Hindlimb muscle (tissue), 1 donor: ENCODE data around the gene ZFP14. TPM values are rescaled to one million over a fixed set of nuclear protein-coding genes. Genes with fewer than 3 reads are reported as not detected.
A peak's percentile ranks its signal among the peaks of the same experiment; 100 is the strongest.

ENCODE experiments used
- DNase-seq: peaks from one replicate; pipeline ENCODE4 v3.0.0-alpha.2; 2013
- polyA plus RNA-seq: library from polyadenylated mRNA; unstranded; fragments of 120-200 nt; gene quantifications from one replicate; pipeline ENCODE4 v1.2.1, GENCODE V29; 2013; ENCODE audit not compliant: insufficient read length

The ZFP14 gene
- 5.2 TPM for polyA plus RNA-seq

DNA sequence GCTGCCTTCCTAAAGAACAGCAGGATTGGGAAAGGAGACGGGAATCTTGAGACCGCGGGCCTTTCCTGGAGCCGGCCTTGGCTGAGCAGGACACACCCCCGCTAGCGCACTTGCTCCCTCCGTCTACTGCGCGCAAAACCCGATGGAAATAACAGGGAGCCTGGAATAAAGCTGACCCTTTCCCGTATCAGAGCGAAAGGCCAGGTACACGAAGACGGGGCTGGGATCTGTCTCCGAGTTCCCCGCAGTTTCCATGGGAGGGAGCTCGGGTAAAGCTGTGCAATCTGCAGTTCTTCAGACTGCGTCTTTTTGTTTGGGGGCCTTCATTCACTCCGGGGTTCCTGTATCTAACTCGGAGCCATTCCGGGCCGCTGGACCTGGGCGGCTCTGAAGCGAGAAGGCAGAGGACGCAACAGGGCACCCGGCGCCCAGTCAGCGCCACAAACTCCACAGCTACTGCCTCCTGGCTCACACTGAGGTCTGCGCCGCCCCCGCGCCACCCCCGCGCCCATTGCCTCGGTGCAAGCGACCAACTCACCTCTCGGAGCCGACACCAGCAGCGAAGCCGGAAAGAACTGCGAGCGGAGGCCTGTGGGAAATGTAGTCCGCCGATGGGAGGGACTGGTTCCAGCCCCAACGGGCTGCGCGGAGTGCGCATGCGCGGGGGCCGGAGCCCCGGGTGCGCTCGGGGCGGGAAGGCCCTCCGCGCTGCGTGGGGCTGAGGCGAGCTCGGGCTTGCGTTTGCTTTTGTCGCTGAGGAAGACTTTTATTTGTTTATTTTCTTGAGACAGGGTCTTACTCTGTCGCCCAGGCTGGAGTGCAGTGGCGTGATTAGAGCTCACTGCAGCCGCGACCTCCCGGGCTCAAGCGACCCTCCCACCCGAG is at the start of gene ZFP14:
TSS of gene ZFP14 (minus strand) at position 577 of the 885 bp plus-strand sequence. CDS start 11,309 bp downstream, outside the sequence.
- DNase-seq = peak; percentile 94

DNA sequence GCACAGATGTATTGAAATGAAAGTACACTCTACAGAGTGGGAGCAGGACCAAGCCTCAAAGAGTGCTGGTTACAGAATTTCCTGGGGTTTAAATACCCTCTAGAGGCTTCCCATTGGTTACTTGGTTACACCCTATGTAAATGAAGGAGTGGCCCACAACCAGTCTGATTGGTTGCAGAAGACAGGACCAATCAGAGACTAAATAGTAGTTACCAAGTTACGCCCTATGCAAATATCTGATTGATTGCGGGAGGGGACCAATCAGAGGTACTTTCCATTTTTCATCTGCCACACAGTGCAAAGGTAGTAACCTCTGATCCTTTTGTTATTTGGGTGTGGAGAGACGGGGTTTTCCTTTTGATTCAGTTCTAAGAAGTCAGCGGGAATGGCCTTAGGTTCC is 44.9 kb upstream of the ZFP14 start:
- no peak for DNase-seq

DNA sequence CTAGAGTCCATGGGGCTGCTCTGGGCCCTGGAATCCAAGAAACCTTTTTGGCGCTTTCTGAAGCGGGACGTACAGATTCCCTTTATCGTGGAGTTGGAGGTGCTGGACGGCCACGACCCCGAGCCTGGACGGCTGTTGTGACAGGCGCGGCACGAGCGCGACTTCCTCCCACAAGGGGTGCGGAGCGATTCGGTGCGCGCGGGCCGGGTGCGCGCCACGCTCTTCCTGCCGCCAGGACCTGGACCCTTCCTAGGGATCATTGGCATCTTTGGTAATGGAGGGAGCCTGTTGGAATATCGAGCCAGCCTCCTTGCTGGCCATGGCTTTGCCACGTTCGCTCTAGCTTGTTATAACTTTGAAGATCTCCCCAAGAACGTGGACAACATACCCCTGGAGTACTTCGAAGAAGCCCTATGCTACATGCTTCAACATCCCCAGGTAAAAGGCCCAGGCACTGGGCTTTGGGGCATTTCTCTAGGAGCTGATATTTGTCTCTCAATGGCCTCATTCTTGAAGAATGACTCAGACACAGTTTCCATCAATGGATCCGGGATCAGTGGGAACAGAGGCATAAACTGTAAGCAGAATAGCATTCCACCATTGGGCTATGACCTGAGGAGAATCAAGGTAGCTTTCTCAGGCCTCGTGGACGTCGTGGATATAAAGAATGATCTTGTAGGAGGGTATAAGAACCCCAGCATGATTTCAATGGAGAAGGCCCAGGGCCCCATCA is 42.9 kb upstream of the ZFP14 start:
- DNase-seq = no peak

DNA sequence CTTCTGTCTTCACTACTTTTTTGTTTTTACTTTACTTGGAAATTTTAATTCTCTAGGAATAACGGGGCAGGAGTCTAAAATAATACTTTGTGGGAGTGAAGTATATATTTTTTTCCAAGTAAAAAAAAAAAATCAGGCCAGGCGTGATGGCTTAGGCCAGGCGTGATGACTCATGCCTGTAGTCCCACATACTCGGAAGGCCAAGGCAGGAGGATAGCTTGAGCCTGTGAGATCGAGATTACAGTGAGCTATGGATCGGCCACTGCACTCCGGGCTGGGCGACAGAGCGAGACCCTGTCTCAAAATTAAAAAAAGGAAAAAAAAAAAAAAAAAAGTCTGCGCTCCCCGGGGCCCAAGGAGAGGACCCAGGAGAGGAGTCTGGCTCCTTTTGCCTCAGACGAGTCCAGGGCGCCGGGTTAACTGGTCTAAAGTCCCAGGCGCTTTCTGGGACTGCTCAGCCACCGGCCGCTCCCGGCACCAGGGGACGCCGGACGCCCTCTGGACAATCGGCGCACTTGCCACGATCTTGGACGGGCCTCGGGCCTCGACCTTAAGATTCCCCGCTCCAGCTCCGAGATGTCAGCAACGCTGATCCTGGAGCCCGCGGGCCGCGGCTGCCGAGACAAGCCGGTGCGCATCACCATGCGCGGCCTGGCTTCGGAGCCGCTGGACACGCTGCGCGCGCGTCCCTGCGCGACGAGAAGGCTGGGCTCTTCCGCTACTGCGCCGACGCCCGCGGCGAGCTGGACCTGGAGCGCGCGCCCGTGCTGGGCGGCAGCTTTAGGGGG is 42.2 kb upstream of the ZFP14 start:
- peak; percentile 59 for DNase-seq

DNA sequence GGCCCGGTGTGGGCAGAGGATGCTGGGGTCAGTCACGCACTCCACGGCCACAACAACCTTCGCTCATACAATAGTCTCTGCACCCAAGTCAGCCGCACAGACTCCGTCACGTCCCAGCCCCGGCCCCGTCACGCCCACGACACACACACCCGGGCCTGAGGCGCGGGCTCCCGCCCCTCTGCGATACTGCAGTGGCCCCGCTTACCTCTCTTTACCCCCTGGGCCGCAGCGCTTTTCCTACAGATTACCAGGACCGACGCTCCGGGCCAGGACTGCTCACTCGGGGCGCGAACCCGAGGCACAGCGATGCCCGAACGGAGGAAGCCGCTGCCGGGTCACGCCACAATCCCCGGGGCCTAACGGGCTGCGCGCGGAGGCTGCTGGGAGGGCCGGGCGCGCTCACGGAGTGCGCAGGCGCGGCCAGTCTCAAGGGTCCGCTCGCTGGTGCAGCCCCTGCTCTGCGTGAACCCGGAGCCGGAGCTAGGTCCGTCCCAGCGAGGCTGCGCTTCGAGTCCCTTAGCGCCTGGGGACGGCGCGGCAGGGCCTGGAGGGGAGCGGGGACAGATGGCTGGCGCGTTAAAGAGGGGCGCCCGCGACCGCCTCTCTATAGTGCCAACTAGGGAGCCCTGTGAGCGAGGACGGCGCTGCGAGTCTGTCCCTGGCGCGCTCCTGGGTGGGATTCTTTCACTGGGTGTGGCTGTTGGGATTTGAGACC is 39.4 kb upstream of the ZFP14 start, which contains the start of gene ZFP82:
TSS of gene ZFP82 (minus strand) at position 358 of the 715 bp plus-strand sequence. CDS start 8,855 bp downstream, outside the sequence.
- DNase-seq = peak; percentile 91

DNA sequence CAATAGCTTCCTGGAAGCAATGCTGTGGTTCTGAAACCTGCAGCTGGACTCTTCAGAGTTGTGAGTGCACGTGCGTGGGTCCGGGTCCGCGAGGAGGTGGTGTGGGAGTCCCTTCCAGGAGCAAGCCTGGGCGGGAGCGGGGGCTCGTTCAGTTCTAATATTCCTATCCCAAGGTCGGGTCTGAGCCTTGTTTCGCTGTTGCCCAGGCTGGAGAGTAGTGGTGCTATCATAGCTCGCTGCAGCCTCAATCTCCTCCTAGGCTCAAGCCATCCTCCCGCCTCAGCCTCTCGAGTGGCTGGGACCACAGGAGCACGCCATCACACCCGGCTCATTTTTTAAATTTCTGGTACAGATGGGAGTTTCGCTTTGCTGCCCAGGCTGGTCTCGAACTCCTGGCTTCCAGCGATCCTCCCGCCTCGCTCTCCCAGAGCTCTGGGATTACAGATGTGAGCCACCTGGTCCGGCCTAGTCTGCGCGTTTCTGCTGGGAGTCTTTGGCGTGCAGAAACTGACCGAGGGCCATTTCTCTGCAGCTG is 38.8 kb upstream of the ZFP14 start:
- no peak for DNase-seq

DNA sequence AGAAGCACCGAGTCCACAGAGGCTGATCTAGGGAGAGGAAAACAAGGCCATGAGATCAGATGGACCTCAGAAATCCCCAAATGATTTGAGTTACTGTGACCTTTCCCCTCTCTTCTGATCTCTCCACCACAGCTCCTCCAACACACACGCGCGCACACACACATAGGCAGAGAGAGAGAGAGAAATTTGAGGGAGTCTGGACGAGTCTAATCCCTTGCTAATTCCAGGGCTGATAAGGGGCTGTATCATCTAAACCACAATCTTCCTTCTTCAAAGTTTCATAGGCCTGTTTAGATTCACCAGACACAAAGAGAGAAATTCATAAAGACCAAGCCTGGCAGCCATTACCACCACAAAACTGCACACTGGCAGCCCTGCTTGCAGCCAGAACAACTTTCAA is 30.8 kb upstream of the ZFP14 start:
- DNase-seq = no peak

DNA sequence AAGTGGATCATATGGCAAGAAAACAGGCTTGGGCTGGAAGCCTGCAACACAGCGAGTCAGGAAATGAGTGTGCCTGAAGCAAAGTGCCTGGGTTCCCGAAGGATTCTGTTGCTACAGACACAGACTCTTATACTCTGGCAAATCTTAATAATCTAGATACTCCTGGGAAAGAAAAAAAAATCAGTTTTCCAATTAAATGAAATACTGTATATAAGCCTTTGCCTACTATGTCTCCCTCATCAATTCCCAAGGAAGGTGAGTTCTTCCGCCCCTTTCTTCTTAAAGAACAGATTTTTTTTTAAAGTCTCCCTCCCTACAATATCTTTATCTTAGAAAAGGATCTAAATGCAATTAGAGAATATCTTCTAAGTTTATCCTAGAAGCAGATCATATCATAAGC is 29.1 kb upstream of the ZFP14 start:
- no peak for DNase-seq

DNA sequence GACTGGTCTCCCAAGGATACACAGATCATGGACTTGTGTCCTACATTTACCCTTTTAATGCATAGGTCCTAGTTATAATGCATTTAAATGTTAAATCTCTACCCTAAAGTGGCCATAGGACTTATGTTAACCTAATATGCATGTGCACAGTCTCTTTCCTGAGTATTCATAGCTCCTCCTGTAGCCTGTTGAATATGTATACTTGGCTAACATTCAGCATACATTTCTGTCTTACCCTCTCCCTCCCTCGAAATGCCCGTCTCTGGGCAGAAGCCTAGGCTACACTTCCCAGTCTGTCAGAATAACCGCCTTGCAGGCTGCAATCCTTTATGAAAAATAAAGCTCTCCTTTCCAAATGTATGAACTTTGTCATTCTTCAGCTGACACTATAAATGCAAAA is 25.5 kb upstream of the ZFP14 start:
- DNase-seq = no peak

DNA sequence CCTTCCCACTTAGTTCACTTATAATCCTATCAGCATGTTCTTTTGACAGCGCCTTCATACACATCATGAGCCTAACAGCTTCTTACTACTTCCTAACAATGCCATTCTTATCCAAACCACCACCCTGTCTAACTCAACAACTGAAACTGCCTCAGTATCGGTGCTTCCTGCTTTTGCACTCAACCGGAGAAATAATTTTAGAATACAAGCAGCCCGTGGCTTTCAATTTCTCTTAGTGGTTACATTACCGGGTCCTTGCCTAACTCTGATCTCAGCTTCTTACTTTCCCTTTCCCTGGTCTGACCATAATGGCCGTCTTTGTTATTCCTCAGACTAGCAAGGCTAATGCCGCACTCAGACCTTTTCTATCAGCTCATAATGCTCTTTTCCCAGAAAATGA is 22.5 kb upstream of the ZFP14 start:
- DNase-seq = no peak

DNA sequence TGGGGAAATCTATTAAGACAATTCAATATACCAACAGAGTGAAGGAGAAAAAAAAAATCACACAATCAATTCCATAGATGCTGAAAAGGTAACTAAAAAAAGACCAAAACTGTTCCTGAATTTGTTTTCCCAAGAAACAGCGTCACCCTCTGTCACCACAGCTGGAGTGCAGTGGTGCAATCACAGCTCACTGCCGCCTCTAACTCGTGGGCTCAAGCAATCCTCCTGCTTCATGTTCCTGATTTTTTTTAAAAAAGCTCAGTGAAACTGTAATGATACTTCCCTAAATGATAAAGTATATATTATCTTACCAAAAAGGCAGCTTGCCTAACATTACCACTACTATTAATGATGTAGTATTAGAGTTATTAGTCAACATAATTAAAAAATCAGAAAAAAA is 19.6 kb upstream of the ZFP14 start:
- no peak for DNase-seq

DNA sequence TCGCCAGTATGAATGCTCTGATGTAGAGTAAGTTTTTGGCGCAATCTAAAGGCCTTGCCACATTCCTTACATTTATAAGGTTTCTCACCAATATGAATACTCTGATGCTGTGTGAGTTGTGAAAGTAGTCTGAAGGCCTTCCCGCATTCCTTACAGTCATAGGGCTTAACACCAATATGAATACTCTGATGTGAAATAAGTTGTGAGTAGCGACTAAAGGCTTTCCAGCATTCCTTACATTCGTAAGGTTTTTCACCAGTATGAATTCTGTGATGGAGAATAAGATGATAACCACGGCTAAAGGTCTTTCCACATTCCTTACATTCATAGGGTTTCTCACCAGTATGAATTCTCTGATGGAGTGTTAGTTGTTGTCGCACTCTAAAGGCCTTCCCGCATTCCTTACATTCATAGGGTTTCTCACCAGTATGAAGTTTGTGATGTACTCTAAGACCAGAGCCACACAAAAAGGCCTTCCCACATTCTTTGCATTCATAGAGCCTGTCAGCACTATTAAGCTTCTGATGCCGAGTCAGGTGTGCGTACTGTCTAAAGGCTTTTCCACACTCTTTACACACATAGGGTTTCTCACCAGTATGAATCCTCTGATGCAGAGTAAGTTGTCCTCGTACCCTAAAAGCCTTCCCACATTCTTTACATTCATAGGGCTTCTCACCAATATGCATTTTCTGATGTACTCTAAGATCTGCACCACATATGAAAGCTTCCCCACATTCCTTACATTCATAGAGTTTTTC is 14.1 kb upstream of the ZFP14 start:
- DNase-seq = no peak

DNA sequence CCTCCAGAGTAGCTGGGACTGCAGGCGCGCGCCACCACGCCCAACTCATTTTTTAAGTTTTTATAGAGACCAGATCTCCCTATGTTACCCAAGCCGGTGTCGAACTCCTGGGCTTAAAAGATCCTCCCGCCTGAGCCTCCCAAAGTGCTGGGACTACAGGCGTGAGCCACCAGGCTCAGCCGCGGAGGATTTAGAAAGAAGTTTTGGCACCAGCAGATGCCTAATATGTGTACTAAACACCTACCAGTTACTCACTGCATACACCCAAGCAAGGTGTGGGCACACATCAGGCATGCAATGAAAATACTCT is 464 bp upstream of the ZFP14 start:
- DNase-seq = no peak

DNA sequence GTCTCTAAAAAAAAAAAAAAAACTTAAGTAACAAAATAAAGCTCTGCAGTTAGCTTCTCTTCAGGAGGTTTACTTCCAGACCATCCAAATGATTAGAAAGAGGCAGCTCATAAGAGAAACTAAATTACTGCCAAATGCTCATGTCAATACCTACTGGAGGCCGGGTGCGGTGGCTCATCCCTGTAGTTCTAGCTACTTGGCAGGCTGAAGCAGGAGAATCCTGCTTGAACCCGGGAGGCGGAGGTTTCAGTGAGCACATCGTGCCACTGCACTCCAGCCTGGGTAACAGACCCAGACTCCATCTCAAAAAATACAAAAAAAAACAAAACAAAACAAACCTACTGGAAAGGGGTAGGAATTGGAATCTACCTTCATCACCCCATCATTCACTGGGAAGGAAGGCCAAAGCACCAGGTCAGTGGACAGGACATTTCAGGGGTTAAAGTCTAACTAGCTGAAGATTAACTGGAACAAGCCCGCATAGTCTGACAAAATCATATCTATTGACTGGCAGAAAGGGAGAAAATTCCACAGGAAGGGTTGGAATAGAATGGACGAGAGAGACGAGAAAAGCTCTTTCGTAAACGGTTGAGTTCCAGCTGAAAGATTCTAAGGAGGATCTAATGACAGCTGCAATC is 1.3 kb downstream of the ZFP14 start:
- no peak for DNase-seq

DNA sequence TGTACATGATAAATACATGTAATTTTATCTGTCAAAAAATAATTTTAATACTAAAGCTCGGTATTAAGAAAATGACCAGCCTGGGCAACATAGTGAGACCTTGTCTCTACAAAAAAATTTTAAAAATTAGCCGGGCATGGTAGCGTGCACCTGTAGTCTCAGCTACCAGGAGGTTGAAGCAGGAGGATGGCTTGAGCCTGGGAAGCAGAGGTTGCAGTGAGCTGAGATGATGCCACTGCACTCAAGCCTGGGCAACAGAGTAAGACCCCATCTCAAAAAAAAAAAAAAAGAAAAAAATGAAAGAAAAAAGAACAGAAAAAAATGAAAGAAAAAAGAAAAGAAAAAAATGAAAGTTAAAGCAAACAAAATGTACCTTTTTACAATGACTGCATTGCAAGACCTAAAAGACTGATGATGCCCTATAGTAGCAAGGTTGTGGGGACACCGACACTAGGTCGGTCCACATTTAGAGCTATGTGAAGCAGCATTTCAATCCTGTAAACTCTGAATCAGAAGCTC is 5.3 kb downstream of the ZFP14 start:
- DNase-seq = no peak

DNA sequence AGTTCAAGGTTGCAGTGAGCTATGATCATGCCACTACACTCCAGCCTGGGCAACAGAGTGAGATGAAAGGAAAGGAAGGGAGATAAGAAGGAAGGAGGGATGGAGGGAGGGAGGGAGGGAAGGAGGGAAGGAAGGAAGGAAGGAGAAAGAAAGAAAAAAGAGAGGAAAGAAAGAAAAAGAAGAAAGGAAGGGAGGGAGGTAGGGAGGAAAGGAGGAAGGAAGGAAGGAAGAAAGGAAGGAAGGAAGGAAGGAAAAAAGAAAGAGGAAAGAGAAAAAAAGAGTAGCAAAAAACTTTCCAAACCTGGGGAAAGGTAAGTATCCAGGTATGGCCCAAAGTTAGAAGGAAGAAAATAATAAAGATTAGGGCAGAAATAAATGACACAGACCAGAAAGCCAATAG is 7.1 kb downstream of the ZFP14 start:
- DNase-seq = no peak

DNA sequence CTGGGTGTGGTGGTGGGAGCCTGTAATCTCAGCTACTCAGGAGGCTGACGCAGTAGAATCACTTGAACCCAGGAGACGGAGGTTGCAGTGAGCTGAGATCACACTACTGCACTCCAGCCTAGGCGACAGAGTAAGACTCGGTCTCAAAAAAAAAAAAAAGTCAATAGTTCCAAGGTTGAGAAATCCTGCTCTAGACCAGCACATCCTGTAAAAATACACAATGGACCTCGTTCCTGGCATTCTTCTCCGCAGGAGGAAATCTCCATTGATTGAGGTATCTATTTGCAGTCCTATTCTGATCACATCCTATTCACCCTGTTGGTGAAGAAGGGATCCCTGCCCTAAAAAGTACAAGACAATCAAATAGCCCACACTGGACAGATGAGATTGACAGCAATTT is 15.2 kb downstream of the ZFP14 start:
- no peak for DNase-seq

DNA sequence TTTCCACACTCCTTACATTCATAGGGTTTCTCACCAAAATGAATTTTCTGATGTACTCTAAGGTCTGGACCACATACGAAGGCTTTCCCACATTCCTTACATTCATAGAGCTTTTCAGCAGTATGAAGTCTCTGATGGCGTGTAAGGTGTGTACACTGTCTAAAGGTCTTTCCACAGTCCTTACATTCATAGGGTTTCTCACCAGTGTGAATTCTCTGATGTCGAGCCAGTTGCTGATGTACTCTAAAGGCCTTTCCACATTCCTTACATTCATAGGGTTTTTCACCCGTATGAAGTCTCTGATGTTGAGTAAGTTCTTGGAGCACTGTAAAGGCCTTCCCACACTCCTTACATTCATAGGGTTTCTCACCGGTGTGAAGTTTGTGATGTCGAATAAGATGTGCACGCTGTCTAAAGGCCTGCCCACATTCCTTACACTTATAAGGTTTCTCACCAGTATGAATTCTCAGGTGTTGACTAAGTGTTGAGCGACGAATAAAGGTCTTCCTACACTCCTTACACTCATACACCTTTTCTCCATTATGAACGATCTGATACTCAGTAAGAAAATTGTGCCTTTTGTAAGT is 38.1 kb downstream of the ZFP14 start:
- no peak for DNase-seq

DNA sequence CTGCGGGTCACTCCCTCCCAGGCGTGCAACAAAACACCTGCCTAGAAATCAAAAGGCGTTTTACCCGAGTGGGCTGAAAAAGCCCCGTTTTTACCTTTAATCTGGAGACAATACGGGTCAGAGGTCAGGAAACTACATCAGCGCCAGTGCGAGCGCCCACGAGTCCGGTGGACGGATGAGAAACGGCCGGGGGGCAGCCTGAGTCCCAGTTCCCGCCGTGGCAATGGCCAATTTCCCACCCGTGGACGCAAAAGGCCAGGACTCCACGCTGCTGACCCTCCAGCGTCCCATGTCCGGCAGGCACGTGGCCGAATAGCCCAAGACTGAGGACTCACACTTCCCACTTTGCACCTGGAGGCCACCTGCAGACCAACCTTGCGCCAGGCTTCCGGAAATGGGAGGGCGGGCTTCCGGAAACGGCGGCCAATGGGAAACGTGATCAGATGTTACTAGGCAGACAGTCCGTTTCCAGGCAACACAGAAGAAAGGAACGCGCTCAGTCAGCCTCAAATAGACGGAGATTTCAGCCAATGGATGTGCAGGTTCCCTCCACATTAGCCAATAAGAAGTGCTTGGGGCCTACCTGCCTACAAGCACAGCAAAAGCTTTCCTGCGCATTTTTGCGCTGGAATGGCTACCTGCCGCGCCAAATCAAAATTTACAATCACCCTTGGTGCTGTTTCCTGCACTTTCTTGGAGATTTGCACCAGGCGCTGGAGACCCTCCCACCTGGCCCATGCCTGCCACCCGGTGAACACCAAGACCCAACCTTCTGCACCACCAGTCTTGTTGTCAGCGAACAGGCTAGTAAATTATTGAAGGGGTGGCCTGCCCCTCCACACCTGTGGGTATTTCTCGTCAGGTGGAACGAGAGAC is 47.4 kb downstream of the ZFP14 start:
- peak; percentile 94 for DNase-seq
